Fibroblast of villous mesenchyme (primary cell): ENCODE results near the gene MIDN. TPM values are rescaled to one million over a fixed set of nuclear protein-coding genes. Genes with fewer than 3 reads are reported as not detected.

ENCODE experiments used
- DNase-seq: peaks from one replicate; pipeline ENCODE4 v3.0.0-alpha.2; 2010; ENCODE audit warnings: low read depth
- H3K4me3 ChIP-seq: 2 replicates; pipeline ENCODE4 v1.5.1; 2011; ENCODE audit warnings: low read depth, mild to moderate bottlenecking, low read length
- CTCF ChIP-seq: IDR thresholded peaks from 2 replicates; pipeline ENCODE4 v1.5.1; 2012; ENCODE audit warnings: low read depth, mild to moderate bottlenecking, low read length; ENCODE audit not compliant: insufficient read depth
- total RNA-seq: library from RNA; depleted of rRNA; stranded (reverse); fragments of >200 nt; gene quantifications from 2 replicates; pipeline ENCODE4 v1.2.3, GENCODE V29; 2012

The MIDN gene
- total RNA-seq, 1 donor = 14.2 TPM

DNA sequence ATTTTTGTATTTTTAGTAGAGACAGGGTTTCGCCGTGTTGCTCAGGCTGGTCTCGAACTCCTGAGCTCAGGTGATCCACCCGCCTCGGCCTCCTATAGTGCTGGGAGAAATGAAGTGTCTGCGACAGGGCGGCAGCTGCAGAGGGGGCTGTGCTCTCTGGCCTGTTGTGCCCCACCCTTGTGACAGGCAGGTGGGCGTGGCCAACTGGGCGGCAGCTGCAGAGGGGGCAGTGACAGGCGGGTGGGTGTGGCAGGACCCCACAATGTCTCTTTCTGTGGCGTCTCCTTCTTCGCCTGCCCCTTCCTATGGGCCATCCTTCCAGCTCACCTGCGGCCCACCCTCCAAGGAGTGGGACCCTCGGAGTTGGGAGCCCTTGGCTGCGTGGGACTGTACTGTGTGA is 31.0 kb upstream of the MIDN start:
- no peak for TF ChIP-seq CTCF
- no peak overlapping the region for H3K4me3 ChIP-seq
- DNase-seq = no peak

DNA sequence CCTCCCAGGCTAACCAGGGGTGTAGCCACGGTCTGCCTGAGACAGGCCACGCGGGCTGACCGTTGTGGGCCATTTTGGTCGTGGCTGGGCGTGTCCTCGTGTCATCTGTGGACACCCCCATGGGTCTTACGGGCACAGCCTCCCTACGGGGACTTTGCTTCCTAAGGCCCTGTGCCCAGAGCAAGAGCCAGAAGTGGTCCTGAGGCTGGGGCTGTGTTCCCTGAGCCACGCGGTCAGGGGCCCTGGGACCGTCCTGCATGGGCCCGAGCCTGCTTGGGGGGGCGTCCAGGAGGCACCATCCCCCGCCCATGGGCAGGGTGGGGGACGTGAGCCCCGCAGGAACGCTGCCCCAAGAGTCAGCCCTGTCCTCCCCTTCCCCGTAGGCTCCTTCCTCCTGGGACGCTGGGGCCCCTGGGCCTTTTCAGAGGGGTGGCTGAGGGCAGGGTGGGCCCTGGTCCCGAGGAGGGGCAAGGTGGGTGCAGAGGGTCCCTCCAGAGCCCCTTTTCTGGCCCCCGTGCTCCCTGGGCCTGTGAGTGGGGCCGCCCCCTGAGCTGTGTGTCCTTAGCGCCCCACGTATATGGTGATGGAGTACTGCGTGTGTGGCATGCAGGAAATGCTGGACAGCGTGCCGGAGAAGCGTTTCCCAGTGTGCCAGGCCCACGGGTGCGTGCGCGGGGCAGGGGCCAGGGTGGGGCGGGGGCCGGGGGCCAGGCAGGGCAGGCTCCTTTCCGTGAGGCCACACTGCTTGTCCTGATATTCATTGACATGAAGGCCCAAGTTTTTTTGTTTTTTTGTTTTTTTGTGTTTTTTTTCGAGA is 29.4 kb upstream of the MIDN start:
- no peak for DNase-seq
- no peak overlapping the region for H3K4me3 ChIP-seq
- no peak for TF ChIP-seq CTCF

DNA sequence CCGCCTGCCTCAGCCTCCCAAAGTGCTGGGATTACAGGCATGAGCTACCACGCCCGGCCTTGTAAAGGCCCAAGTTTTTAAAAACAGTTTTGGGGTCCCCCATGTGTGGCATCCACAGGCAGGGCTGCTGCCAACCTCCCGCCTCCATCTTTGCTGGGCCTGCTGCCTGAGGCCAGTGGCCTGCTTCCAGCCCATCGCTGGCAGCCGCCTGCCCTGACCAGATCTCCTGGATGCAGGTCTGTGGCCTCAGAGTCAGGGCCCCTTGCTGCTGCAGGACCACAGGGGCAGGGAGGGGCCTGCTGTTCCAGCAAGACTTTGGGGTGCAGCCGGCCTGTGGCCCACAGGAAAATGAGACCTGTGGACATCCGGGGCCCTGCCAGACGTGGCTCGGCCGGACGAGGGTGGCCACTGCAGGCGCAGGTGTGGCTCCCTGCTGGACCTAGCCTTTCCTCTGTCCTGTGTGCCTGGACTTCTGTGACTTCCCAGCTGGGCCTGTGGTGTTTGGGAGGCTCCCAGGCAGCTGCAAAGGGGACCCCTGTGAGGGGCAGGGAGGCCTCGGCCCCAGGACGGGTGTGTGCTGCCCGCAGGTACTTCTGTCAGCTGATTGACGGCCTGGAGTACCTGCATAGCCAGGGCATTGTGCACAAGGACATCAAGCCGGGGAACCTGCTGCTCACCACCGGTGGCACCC is 28.5 kb upstream of the MIDN start:
- no peak overlapping the region for H3K4me3 ChIP-seq
- DNase-seq = no peak
- no peak for TF ChIP-seq CTCF

DNA sequence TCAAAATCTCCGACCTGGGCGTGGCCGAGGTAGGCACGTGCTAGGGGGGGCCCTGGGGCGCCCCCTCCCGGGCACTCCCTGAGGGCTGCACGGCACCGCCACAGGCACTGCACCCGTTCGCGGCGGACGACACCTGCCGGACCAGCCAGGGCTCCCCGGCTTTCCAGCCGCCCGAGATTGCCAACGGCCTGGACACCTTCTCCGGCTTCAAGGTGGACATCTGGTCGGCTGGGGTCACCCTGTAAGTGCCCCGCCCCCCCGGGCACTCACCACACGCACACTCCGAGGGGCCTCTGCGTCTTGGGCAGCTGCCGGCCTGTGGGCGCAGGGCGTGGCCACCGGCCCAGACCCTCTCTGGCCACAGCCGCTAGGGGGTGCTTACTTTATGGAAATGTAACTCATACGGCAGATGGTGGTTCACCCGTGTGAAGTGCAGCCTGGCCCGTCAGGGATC is 27.9 kb upstream of the MIDN start:
- no peak for DNase-seq
- TF ChIP-seq CTCF = no peak
- no peak overlapping the region for H3K4me3 ChIP-seq

- peak; percentile 61 for DNase-seq
- peak; percentile 68 for TF ChIP-seq CTCF
- H3K4me3 ChIP-seq = no peak overlapping the region
Observed at GRCh38 chr19:1220976-1221903, 27.1 kb upstream of the MIDN start.

GRCh38 chr19:1221904-1222255 is 26.5 kb upstream of the MIDN start:
- no peak for DNase-seq
- TF ChIP-seq CTCF = no peak
- no peak overlapping the region for H3K4me3 ChIP-seq
